HG02870 (cell line): Measurements from ENCODE around the gene PIK3CA.

Experiments used
- ATAC-seq: cut with Tn5 transposase; IDR thresholded peaks from one replicate; pipeline ENCODE4 v1.9.1; 2021; ENCODE audit warnings: mild to moderate bottlenecking, moderate library complexity; ENCODE audit not compliant: unreplicated experiment

The PIK3CA gene

GRCh38 chr3:179156775-179157174, 8.6 kb downstream of the PIK3CA start:
- ATAC-seq, result no peak

GRCh38 chr3:179158336-179159039, 10.3 kb downstream of the PIK3CA start:
- ATAC-seq, result peak; percentile 63

- ATAC-seq, result no peak
Measured at GRCh38 chr3:179163503-179163902, 15.3 kb downstream of the PIK3CA start.

GRCh38 chr3:179164857-179165256, 16.7 kb downstream of the PIK3CA start:
- no peak for ATAC-seq

GRCh38 chr3:179166561-179167201, 18.5 kb downstream of the PIK3CA start:
- ATAC-seq, result no peak

GRCh38 chr3:179168918-179169317, 20.8 kb downstream of the PIK3CA start:
- no peak for ATAC-seq

GRCh38 chr3:179172546-179172945, 24.4 kb downstream of the PIK3CA start:
- no peak for ATAC-seq

DNA sequence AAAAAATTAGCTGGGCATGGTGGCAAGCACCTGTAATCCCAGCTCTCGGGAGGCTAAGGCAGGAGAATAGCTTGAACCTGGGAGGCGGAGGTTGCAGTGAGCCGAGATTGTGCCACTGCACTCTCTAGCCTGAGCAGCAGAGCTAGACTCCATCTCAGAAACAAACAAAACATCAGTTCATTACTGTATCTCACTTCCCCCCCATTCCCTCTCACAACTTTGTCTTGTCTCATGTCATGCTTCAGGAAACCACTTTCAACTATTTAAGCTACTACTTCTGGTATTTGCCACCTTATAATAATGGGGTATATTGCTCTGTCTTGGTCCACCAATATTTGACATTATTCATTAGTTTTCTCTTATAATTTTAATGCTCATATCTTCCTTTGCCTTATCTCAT, 26.2 kb downstream of the PIK3CA start:
- ATAC-seq, result no peak

- ATAC-seq, result no peak
Measured at GRCh38 chr3:179174898-179175297, 26.7 kb downstream of the PIK3CA start.

- no peak for ATAC-seq
Measured at GRCh38 chr3:179175358-179175757, 27.2 kb downstream of the PIK3CA start.

- no peak for ATAC-seq
Measured at GRCh38 chr3:179177611-179178010, 29.5 kb downstream of the PIK3CA start.

DNA sequence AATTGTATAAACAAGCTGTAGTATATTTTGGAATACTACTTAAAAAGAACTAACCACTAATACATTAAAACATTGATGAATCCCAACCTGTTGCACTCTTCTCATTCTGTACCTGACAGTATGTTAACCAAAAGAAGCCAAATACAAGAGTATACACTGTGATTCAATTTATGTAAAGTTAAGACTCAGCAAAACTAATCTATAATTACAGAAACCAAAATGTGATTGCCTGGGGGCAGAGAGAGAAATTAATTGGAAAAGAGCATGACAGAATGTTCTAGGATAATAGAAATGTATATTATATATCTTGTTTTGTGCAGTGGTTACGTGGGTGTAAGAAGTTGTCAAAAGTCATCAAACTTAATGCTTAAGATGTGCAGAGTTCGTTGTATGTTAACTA, 31.1 kb downstream of the PIK3CA start:
- no peak for ATAC-seq

DNA sequence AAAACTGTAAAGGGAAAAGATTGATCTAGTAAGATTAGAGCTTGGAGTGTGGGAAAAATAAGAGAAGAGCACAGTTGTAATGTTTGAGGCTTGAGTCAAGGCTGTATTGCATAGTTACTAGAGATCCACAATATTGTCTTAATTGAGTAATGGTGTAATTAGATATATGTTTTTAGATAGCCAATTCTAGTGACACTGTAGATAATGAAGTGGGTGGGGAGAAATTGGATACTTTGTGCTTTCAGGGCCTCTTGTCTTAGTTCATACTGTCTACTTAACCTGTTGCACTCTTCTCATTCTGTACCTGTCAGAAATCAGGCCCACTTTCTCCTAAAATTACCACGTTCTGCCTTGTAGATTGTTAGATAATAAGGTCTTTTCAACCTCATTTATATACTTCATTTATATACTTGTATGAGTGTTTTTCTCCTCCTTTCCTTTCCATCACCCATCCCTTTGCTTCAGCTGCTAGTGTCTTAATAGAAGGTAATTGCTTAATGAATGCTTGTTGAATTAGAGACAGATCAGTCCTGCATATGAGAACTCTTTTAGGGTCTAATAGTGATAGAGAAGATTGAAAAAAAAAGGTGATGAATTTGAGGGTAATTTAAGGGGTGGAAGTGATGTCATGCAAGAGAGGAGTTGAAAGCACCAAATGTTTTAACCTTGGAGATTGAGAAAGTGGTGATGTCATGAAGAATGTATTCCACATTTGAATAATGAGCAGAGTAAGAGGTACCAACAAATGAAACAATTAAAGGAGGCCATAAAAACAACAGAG, 32.0 kb downstream of the PIK3CA start:
- no peak for ATAC-seq

- peak; percentile 73 for ATAC-seq
Measured at GRCh38 chr3:179181021-179181472, 32.9 kb downstream of the PIK3CA start.

GRCh38 chr3:179181993-179182551, 33.9 kb downstream of the PIK3CA start:
- peak; percentile 33 for ATAC-seq

GRCh38 chr3:179182902-179183301, 34.7 kb downstream of the PIK3CA start:
- ATAC-seq, result no peak

GRCh38 chr3:179184826-179185225, 36.7 kb downstream of the PIK3CA start:
- no peak for ATAC-seq

- no peak for ATAC-seq
Measured at GRCh38 chr3:179186426-179186825, 38.3 kb downstream of the PIK3CA start.

GRCh38 chr3:179189759-179190158, 41.6 kb downstream of the PIK3CA start:
- ATAC-seq, result no peak

DNA sequence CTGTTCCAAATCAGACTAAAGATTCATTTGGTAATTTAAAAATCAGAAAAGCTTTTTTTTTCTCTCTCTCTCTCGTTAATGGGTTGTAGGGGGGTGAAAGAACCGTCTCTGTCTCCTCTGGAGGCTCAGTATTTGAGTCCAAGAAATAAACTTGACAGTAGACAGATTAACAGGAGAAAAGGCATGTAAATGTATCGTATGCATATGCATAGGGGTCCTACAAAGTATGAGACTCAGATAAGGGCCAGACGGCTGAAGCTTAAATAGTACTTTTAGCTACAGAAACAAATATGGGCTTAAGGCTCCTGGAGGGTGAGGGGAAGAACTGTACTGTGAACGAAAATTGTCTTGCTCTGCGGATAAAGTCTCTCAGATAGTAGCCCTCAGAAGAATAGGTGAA, 42.4 kb downstream of the PIK3CA start:
- no peak for ATAC-seq

- no peak for ATAC-seq
Measured at GRCh38 chr3:179192542-179192941, 44.4 kb downstream of the PIK3CA start.
